ENCODE results near the gene CAMK2B. TPM values are rescaled to one million over a fixed set of nuclear protein-coding genes. Genes with fewer than 3 reads are reported as not detected.

Gene CAMK2B
- total RNA-seq, 2 experiments from 2014 or later, result 0.17 to 0.40 TPM

- ChIA-PET CTCF (interaction anchor here (0.6 to 1.3 kb wide), 3 partner anchors 38 to 149 kb away, joined by 3 to 4 read pairs (median 3); no protein-coding TSS in a partner anchor), POLR2A (interaction anchor here (1.0 kb wide), 1 partner anchor 212 kb away, joined by 3 read pairs; no protein-coding TSS in a partner anchor)
Measured at GRCh38 chr7:44279286-44279685, 46.1 kb downstream of the CAMK2B start.

- ChIA-PET POLR2A (interaction anchor here (1.0 kb wide), 1 partner anchor 213 kb away, joined by 3 read pairs; no protein-coding TSS in a partner anchor), CTCF (interaction anchor here (0.6 to 1.3 kb wide), 3 partner anchors 38 to 150 kb away, joined by 3 to 4 read pairs (median 3); no protein-coding TSS in a partner anchor)
Measured at GRCh38 chr7:44278451-44279161, 46.8 kb downstream of the CAMK2B start.

GRCh38 chr7:44277851-44278250 is 47.5 kb downstream of the CAMK2B start:
- ChIA-PET CTCF (no interaction called here), POLR2A (no interaction called here)

GRCh38 chr7:44277391-44277790 is 48.0 kb downstream of the CAMK2B start:
- POLR2A ChIA-PET, result no interaction called here
- CTCF ChIA-PET, result no interaction called here

GRCh38 chr7:44276571-44277221 is 48.7 kb downstream of the CAMK2B start:
- ChIA-PET CTCF (no interaction called here), POLR2A (no interaction called here)

GRCh38 chr7:44275957-44276570 is 49.3 kb downstream of the CAMK2B start:
- ChIA-PET CTCF (no interaction called here), POLR2A (no interaction called here)

GRCh38 chr7:44275146-44275545 is 50.2 kb downstream of the CAMK2B start:
- CTCF ChIA-PET, result no interaction called here

GRCh38 chr7:44274623-44274975 is 50.8 kb downstream of the CAMK2B start:
- POLR2A ChIA-PET, result no interaction called here
- CTCF ChIA-PET, result interaction anchor here (0.6 kb wide), 1 partner anchor 175 kb away, joined by 3 read pairs; no protein-coding TSS in a partner anchor

More at GRCh38 chr7:44275146-44275545, 50.2 kb downstream of the CAMK2B start:
- POLR2A ChIA-PET, result no interaction called here

GRCh38 chr7:44273681-44274622 is 51.4 kb downstream of the CAMK2B start:
- ChIA-PET CTCF (interaction anchor here (0.6 kb wide), 1 partner anchor 176 kb away, joined by 3 read pairs; no protein-coding TSS in a partner anchor), POLR2A (no interaction called here)

- ChIA-PET POLR2A (no interaction called here), CTCF (no interaction called here)
Measured at GRCh38 chr7:44272981-44273380, 52.4 kb downstream of the CAMK2B start.

GRCh38 chr7:44272456-44272855 is 52.9 kb downstream of the CAMK2B start:
- POLR2A ChIA-PET, result no interaction called here

GRCh38 chr7:44269943-44270493 is 55.4 kb downstream of the CAMK2B start:
- CTCF ChIA-PET, result no interaction called here
- POLR2A ChIA-PET, result no interaction called here

More at GRCh38 chr7:44272456-44272855, 52.9 kb downstream of the CAMK2B start:
- CTCF ChIA-PET, result no interaction called here

GRCh38 chr7:44269417-44269816 is 56.0 kb downstream of the CAMK2B start:
- CTCF ChIA-PET, result no interaction called here
- POLR2A ChIA-PET, result no interaction called here

- ChIA-PET CTCF (no interaction called here), POLR2A (no interaction called here)
Measured at GRCh38 chr7:44268671-44269070, 56.7 kb downstream of the CAMK2B start.

- POLR2A ChIA-PET, result no interaction called here
- CTCF ChIA-PET, result no interaction called here
Measured at GRCh38 chr7:44267719-44268421, 57.5 kb downstream of the CAMK2B start.

- ChIA-PET POLR2A (no interaction called here), CTCF (no interaction called here)
Measured at GRCh38 chr7:44267178-44267577, 58.2 kb downstream of the CAMK2B start.

- POLR2A ChIA-PET, result interaction anchor here (0.6 kb wide), 1 partner anchor 48 kb away, joined by 3 read pairs; no protein-coding TSS in a partner anchor
- CTCF ChIA-PET, result no interaction called here
Measured at GRCh38 chr7:44266526-44266925, 58.9 kb downstream of the CAMK2B start.

GRCh38 chr7:44265728-44266127 is 59.7 kb downstream of the CAMK2B start:
- ChIA-PET CTCF (no interaction called here), POLR2A (interaction anchor here (0.6 kb wide), 1 partner anchor 47 kb away, joined by 3 read pairs; no protein-coding TSS in a partner anchor)
